Gastroesophageal sphincter (tissue), 4 donors: ENCODE measurements around the gene TFAP2B. TPM values are rescaled to one million over a fixed set of nuclear protein-coding genes. Genes with fewer than 3 reads are reported as not detected.

Experiments
- ATAC-seq: fragments of 150-250 bp; one replicate; pipeline ENCODE4 v1.9.1; 2016; ENCODE audit warnings: mild to moderate bottlenecking, moderate library complexity
- H3K27ac ChIP-seq, 4 donors: fragments of 200-600 bp; sonication (generic) in 3 of 4; 1 replicate in 3 of 4; 2 replicates in 1 of 4; pipeline ENCODE4 v1.5.1; 2016 to 2019
- H3K27me3 ChIP-seq: fragments of 200-600 bp; sonication (generic); one replicate; pipeline ENCODE4 v1.5.1; 2019
- H3K36me3 ChIP-seq, 2 donors: fragments of 200-600 bp; sonication (generic); one replicate each; pipeline ENCODE4 v1.5.1; 2019; ENCODE audit warnings: control low read depth in 1 of 2
- H3K4me1 ChIP-seq, 3 donors: fragments of 200-600 bp; sonication (generic); 1 replicate in 2 of 3; 2 replicates in 1 of 3; pipeline ENCODE4 v1.5.1; 2016 to 2019; ENCODE audit warnings: control low read depth in 2 of 3
- H3K4me3 ChIP-seq, 2 donors: fragments of 200-600 bp; sonication (generic); one replicate each; pipeline ENCODE4 v1.5.1; 2019; ENCODE audit warnings: mild to moderate bottlenecking in 1 of 2, moderate library complexity in 1 of 2
- H3K9me3 ChIP-seq, 3 donors: fragments of 200-600 bp; sonication (generic); one replicate each; pipeline ENCODE4 v1.5.1; 2017 to 2019; ENCODE audit warnings: control low read depth in 2 of 3
- EP300 ChIP-seq: sonication (generic); formaldehyde crosslinking; IDR thresholded peaks from one replicate; pipeline ENCODE4 v1.6.1; 2017; ENCODE audit warnings: antibody characterized with exemption, mild to moderate bottlenecking
- POLR2A ChIP-seq, 2 donors: fragments of 450-650 bp; IDR thresholded peaks; one replicate each; pipeline ENCODE4 v1.6.1; 2017; ENCODE audit warnings: antibody characterized with exemption in 2 of 2, mild to moderate bottlenecking in 2 of 2, moderate library complexity in 1 of 2
- POLR2AphosphoS5 ChIP-seq: sonication (generic); formaldehyde crosslinking; IDR thresholded peaks from one replicate; pipeline ENCODE4 v1.6.1; 2017; ENCODE audit warnings: antibody characterized with exemption
- WGBS, 2 donors: methylation state at CpG; one replicate each; pipeline ENCODE4 v1.1.5; 2018; ENCODE audit warnings: low coverage in 1 of 2; 5-methylcytosine and 5-hydroxymethylcytosine counted together
- total RNA-seq, 4 donors: library from RNA; depleted of rRNA; stranded (reverse); fragments of >200 nt; gene quantifications; one replicate each; pipeline ENCODE4 v1.1.0, GENCODE V29; 2016
- TF ChIP-seq, protein P1 (sequence below), 4 experiments: fragments of 200-600 bp in 2 of 4; fragments of 450-650 bp in 2 of 4; sonication (generic) in 1 of 4; IDR thresholded peaks; one replicate each; pipeline ENCODE4 v1.5.1; 2017 to 2019; ENCODE audit warnings: antibody characterized with exemption in 4 of 4, mild to moderate bottlenecking in 2 of 4, moderate library complexity in 2 of 4

Gene TFAP2B
- total RNA-seq, 4 donors from 2014 or later, result 0.25 TPM; not detected in 3

- no peaks in the 10 kb centered on the region for H3K4me1 ChIP-seq
- TF ChIP-seq, protein P1, sequence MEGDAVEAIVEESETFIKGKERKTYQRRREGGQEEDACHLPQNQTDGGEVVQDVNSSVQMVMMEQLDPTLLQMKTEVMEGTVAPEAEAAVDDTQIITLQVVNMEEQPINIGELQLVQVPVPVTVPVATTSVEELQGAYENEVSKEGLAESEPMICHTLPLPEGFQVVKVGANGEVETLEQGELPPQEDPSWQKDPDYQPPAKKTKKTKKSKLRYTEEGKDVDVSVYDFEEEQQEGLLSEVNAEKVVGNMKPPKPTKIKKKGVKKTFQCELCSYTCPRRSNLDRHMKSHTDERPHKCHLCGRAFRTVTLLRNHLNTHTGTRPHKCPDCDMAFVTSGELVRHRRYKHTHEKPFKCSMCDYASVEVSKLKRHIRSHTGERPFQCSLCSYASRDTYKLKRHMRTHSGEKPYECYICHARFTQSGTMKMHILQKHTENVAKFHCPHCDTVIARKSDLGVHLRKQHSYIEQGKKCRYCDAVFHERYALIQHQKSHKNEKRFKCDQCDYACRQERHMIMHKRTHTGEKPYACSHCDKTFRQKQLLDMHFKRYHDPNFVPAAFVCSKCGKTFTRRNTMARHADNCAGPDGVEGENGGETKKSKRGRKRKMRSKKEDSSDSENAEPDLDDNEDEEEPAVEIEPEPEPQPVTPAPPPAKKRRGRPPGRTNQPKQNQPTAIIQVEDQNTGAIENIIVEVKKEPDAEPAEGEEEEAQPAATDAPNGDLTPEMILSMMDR (IDR thresholded peaks at IDR 0.05), result no peak
- TF ChIP-seq POLR2AphosphoS5 (no peak), POLR2A (IDR thresholded peaks at IDR 0.05) (no peak), EP300 (no peak)
- H3K27ac ChIP-seq, result no peak overlapping the region
- no peak overlapping the region for H3K4me3 ChIP-seq
- no peaks in the 10 kb centered on the region for H3K36me3 ChIP-seq
- no peaks in the 10 kb centered on the region for H3K9me3 ChIP-seq
- 45 to 78% methylated on average over 5 of the region's 5 CpGs for WGBS, 2 donors
- peaks cover 99% of the 10 kb centered on the region for H3K27me3 ChIP-seq
- no peak for ATAC-seq
Observed at GRCh38 chr6:50834929-50835410, 16.3 kb downstream of the TFAP2B start.

- TF ChIP-seq, protein P1 (IDR thresholded peaks at IDR 0.05), result no peak
- TF ChIP-seq EP300 (no peak), POLR2AphosphoS5 (no peak), POLR2A (IDR thresholded peaks at IDR 0.05) (no peak)
- H3K27me3 ChIP-seq, result peaks cover 99% of the 10 kb centered on the region
- 0 to 4% methylated on average over 2 to 17 of the region's 22 CpGs for WGBS, 2 donors
Observed at GRCh38 chr6:50836231-50836630, 17.6 kb downstream of the TFAP2B start.

DNA sequence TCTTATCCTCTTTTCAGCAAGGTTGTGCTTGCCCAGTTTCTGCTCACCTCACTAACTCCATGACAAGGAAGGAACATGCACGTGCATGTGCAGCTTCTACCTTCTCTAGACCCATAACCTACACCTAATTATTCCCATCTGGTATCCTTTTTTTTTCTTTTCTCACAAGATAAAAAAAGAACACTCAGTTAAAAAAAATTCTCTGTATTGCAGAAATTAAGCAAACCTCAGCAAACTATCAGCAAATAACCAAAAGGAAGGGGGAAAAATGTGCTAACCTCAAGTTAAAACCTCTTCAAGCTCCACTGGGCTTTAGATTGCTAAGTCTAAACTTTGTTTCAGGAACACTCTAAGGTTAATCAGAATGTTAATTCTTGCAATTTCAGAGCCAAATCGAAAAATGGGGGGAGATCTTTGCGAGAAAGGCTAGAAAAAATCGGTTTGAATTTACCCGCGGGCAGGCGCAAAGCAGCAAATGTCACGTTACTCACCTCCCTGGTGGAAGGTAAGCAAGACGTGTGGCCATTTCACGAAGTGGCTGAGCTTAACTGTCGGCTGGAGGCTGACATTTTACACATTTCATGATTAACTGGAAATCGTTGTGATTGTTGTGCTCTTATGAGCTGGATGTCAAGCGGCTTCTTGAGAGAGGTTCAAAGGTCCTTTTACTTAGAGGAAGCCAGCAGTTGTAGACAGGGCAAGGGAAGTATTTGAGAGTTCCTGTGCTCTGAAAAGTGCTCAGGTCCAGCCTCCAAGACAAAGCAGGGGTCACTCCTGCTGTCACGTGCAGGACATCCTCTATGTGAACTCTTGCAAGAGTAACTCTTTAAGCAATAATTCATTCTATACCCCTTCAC is 19.1 kb downstream of the TFAP2B start:
- peaks cover 99% of the 10 kb centered on the region for H3K27me3 ChIP-seq
- H3K4me3 ChIP-seq, result no peak overlapping the region
- no peaks in the 10 kb centered on the region for H3K36me3 ChIP-seq
- no peaks in the 10 kb centered on the region for H3K4me1 ChIP-seq
- H3K9me3 ChIP-seq, result no peaks in the 10 kb centered on the region
- ATAC-seq, result no peak
- H3K27ac ChIP-seq, result no peak overlapping the region
- TF ChIP-seq, protein P1 (IDR thresholded peaks at IDR 0.05), result no peak
- TF ChIP-seq POLR2AphosphoS5 (no peak), EP300 (no peak), POLR2A (IDR thresholded peaks at IDR 0.05) (no peak)
- WGBS, 2 donors, result 6 to 27% methylated on average over 13 to 14 of the region's 14 CpGs

More at GRCh38 chr6:50836231-50836630, 17.6 kb downstream of the TFAP2B start:
- no peak overlapping the region for H3K27ac ChIP-seq
- H3K4me3 ChIP-seq, result no peak overlapping the region
- no peaks in the 10 kb centered on the region for H3K36me3 ChIP-seq
- no peak for ATAC-seq
- H3K4me1 ChIP-seq, result no peaks in the 10 kb centered on the region
- no peaks in the 10 kb centered on the region for H3K9me3 ChIP-seq

DNA sequence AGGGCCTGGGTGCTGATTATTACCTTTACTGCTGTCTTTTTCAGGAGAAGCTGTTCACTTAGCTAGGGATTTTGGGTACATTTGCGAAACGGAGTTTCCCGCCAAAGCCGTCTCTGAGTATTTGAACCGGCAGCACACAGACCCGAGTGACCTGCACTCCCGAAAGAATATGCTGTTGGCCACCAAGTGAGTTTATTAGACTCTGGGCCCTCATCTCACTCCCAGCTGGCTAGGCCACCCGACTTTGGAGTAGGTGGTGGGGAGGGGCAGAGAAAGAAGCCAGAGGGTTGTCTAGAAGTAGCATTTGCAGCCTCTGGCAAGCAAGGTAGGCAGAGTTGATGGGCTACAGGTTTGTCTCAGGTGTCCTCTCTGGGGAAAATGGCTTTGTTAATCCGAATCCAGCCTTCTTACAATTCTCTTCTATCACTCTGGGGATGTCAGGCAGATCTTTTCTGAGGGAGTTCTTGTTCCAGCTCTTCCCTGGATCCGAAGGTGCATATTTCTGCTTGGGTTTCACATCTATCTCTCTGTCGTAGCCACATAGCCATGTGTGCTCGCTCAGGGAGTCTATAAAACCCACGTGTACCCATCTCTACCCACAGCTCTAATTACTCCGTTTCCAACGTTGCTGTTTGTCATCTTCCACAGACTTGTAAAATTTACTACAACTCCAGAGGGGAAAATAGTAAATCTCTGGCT is 21.6 kb downstream of the TFAP2B start:
- Histone ChIP-seq H3K9me3 (no peaks in the 10 kb centered on the region), H3K36me3 (no peaks in the 10 kb centered on the region), H3K4me1 (no peaks in the 10 kb centered on the region), H3K4me3 (no peak overlapping the region), H3K27ac (no peak overlapping the region), H3K27me3 (peaks cover 99% of the 10 kb centered on the region)
- TF ChIP-seq EP300, result no peak
- TF ChIP-seq, protein P1 (IDR thresholded peaks at IDR 0.05), result no peak
- TF ChIP-seq POLR2A (IDR thresholded peaks at IDR 0.05), result no peak
- TF ChIP-seq POLR2AphosphoS5, result no peak
- 14 to 15% methylated on average over 6 to 10 of the region's 15 CpGs for WGBS, 2 donors
- ATAC-seq, result no peak
